Activated CD8-positive, alpha-beta memory T cell treated with anti-CD3 and anti-CD28 coated beads, Interleukin-2, amount 50 U/mL, for 1 hour (primary cell): ENCODE results near the gene OCIAD1.
"Not testable (repeated sequence)": the region's sequence is repeated elsewhere in the genome, so short reads cannot be mapped to it uniquely, and the experiment has no call there.

Experiments used
- DNase-seq: peaks from one replicate; pipeline ENCODE4 v3.0.0-alpha.2; 2020; ENCODE audit errors: extremely low read depth

OCIAD1 gene

DNA sequence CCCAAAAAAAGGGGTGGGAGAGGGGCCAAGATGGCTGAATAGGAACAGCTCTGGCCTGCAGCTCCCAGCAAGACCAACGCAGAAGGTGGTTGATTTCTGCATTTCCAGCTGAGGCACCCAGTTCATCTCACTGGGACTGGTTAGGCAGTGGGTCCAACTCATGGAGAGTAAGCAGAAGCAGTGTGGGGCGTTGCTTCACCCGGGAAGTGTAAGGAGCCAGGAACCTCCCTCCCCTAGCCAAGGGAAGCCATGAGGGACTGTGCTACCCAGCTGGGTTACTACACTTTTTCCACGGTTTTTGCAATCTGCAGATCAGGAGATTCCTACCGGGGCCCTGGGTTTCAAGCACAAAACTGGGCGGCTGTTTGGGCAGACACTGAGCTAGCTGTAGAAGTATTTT lies 13.9 kb upstream of the OCIAD1 start:
- DNase-seq = no peak

DNA sequence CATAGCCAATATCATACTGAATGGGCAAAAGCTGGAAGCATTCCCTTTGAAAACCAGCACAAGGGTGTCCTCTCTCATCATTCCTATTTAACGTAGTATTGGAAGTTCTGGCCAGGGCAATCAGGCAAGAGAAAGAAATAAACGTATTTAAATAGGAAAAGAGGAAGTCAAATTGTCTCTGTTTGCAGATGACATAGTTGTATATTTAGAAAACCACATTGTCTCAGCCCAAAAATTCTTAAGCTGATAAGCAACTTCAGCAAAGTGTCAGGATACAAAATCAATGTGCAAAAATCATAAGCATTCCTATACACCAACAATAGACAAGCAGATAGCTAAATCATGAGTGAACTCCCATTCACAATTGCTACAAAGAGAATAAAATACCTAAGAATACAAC lies 9.5 kb upstream of the OCIAD1 start:
- DNase-seq = not testable (repeated sequence)

DNA sequence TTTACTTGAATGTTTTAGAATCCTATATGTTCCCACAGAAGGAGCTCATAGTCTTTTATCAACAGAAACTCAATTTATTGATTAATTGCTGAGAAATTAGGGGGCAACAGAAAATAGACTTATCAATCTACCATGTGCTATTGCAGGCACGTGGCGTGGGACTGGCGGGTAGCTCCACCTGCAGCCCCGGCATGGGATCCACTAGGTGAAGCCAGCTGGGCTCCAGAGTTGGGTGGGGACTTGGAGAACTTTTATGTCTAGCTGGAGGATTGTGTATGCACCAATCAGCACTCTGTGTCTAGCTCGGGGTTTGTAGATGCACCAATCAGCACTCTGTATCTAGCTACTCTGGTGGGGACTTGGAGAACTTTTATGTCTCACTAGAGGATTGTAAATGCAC lies 3.3 kb upstream of the OCIAD1 start:
- DNase-seq = no peak

DNA sequence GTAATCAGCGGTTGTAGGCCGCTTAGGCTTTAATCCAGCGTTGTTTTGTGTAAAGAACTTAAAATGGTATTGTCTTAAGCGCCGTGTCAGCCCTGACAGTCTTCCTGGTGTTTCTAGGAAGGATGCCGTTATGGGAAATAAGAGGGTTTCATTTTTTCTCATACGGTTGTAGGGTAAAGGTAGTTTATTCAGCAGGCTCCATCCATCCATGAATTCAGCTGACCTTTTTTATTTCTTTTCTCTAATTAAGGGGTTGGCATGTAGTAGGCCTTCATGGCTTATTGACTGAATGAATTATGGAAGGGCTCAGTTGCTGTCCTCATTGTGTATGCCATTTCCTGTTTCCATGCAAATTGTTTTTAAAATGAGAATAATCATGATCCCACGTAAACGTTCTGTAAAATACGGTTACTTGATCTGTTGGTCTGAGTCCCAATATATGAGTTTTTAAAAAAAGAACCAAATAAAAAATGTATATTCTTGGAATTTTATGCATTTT lies 693 bp downstream of the OCIAD1 start:
- DNase-seq = no peak

DNA sequence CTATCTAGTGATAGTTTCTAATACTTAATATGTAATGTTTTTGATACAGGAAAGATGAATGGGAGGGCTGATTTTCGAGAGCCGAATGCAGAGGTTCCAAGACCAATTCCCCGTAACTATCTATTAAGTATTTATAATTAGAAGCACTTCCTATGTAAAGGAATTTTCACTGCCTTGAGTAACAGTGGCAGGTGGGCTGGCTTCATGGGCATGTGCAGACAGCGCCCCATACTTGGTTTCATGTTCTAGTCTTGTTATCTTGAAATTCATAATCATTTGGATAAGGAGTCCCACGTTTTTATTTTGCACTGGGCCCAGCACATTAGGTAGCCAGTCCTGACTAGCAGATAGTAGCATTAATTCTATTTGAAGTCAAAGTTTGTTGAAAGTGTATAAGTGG lies 1.7 kb downstream of the OCIAD1 start:
- DNase-seq = no peak

DNA sequence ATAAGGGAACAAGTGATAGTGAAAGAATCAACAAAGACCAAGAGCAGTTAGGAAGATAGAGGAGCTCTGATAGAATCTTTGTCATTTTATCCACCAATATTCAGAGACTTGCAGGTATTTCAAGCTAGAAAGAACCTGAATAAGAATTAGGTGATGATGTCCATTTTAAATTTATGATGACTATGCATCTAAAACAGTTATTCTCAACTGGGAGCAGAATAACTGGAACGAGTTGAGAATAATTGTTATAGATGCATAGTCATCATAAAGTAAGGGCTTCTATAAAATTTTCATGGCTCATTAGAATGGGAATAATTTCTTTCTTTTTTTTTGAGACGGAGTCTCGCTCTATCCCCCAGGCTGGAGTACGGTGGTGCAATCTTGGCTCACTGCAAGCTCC lies 5.8 kb downstream of the OCIAD1 start:
- DNase-seq = no peak

DNA sequence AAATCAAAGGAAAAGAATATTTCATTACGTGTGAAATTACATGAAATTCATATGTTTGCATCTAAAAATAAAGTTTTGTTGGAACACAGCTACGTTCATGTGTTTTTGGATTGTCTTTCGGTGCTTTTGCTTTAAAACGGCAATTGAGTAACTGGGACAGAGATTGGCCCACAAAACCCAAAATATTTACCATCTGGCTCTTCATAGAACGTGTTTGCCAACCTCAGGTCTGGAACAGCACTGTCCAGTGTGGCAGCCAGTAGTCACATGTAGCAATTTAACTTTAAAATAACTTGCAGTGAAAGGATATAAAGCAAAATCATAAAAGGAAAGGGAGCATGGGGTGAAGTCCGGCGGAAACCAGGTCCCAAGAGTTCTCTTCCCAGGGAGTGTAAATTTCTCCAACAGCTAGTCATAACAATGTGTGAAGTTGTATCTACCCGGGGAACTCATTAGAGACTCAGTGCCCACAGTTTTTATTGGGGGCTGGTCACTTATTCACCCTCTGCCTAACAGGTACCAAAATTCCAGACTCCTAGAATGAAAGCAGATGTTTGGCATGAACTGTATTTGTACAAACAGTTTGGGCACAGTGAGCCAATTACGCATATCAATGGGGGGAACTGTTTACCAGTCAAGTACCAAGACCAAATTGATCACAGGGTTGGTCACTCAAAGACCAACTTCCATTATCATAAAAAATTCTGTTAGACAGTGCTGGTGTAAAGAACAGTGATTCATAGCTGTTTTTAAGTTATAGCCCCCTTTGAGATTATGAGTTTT lies 10.3 kb downstream of the OCIAD1 start:
- no peak for DNase-seq

DNA sequence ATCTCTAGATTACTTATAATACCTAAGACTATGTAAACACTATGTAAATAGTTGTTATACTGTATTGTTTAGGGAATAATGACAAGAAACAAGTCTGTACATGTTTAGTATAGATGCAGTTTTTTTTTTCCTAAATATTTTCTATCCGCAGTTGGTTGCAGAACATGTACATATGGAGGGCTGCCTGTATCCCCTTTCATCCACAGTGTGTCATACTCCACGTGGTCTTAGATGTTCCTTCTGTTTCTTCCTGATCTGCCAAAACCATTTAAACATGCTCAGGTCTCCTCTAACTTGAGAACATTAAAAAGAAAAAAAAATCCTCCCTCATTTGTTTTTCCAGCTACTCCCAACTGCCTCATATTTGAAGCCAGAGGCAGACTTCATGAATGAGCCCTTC lies 14.0 kb downstream of the OCIAD1 start:
- no peak for DNase-seq

DNA sequence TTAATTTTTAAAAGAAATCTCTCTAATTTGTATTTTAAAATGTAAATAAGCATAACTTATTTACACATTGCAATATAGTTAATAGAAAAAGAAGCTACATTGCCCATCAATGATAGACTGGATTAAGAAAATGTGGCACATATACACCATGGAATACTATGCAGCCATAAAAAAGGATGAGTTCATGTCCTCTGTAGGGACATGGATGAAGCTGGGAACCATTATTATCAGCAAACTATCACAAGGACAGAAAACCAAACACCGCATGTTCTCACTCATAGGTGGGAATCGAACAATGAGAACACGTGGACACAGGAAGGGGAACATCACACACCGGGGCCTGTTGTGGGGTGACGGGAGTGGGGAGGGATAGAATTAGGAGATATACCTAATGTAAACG lies 17.9 kb downstream of the OCIAD1 start:
- DNase-seq = not testable (repeated sequence)

DNA sequence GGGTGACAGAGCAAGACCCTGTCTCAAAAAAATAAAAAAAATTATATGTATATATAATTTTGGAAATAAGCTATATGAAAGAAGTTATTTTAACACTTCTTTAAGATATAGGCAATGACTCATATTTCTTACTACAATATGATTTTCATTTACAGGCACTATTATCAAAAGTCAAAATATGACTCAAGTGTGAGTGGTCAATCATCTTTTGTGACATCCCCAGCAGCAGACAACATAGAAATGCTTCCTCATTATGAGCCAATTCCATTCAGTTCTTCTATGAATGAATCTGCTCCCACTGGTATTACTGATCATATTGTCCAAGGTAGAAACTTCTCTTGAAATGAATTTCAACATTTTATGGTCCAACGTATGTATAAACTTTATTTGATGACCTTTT lies 20.8 kb downstream of the OCIAD1 start:
- no peak for DNase-seq

DNA sequence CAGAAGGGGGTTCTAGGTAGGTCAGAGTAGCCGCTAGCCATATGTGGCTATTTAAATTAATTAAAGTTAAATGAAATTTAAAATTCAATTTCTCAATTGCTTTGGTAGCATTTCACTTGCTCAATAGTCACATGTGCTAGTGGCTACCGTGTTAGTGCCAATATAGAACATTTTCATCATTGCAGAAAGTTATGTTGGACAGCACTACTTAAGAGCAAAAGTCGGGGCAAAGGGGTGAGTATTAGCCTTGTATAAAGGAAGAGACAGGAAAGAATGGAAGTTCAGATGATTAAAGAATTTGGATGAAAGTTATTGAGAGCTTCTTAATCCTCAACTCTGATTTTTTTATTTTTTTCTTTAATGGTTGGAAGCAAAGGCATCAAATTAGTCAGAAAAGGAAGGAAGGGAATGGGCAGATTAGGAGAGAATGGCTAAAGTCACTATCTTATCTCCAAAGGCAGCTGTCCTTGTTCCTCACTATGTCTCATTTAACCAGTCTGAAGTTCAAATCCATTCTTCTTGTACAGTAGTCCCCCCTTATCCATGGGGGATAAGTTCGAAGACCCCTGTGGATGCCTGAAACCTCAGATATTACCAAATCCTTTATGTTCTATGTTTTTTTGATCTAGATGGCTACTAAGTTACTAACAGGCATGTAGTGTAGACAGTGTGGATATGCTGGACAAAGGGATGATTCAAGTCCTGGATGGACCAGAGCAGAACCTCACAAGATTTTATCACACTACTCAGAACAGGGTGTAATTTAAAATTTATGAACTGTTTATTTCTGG lies 22.9 kb downstream of the OCIAD1 start:
- no peak for DNase-seq

DNA sequence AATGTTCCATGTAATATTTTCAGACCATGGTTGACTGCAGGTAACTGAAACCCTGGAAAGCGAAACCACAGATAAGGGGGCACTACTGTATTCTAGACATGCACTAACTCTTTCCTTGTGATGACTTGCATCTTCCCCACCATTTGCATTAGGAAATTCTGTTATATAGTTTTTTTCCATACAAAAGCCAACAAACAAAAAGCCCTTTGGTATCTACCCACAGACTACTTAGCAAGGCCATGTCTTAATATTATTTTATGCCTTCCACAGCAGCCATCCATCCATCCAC lies 23.5 kb downstream of the OCIAD1 start:
- no peak for DNase-seq

DNA sequence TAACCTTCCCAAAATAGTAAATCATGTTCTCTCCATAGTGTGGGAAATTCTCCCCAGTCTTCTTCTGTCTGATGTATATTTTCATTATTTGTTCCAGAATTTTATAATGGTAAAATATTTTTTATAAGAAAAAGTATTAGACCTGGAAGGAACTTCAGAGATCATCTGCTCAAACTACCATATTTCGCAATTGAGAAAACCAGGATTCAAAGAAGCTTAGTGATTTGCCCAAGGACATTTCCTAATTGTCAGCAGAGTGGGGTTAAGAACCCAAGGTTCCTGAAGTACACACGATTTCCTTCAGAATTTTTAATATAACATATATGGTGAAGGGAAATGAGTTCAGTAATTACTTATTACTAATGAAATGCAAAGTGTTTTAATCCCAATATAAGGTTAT lies 24.1 kb downstream of the OCIAD1 start:
- DNase-seq = no peak

DNA sequence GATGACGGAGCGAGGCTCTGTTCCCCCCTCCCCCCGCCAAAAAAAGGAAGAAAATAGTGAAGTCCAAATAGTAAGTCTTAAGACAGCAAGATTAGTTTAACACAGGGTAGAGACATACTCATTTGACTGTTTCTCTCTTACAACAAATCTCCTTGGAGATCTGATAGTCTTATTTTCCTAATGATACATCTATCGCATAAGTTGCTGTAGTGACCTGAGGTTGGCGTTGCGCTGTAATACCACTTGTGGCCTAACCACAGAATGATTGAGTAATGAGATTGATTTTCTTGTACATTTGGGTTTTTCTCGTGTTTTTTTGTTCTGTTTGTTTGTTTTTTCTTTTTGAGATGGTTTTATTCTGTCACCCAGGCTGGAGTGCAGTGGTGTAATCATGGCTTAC lies 27.2 kb downstream of the OCIAD1 start:
- DNase-seq = no peak

DNA sequence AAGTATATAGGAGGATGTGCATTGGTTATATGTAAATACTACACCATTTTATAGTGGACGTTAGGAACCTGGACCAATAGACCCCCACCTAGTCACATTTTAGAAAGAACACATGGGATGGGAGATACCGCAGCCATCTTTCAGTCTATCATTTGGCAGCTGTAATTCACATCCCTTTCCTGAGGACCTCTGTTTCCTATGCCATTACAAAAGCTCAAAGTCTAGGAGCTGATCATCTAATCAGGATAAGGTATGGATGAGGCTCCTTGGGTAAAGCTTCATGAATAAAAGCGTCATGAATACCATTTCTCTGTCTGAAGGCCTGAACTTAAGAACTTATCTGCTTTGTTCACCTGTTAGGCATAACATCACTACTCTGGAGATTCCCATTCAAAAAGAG lies 31.1 kb downstream of the OCIAD1 start:
- no peak for DNase-seq

DNA sequence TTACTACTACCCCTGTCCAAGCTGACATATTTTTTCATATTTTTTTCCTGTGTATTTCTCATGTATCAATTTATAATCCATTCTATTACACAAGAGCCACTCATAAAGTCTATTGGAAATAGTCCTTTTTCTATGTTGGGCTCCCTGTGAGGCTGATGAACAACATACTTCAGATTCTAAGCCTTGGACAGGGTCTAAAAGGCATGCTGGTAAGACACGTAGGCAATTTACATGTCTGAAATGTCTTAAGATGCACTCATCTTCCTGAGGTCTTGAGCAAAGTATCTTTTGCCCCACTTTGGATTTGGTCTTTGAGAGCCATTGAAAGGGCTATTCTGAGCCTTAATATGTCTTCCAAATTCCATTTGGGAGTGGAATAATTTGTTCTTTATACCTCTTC lies 31.8 kb downstream of the OCIAD1 start:
- DNase-seq = no peak

DNA sequence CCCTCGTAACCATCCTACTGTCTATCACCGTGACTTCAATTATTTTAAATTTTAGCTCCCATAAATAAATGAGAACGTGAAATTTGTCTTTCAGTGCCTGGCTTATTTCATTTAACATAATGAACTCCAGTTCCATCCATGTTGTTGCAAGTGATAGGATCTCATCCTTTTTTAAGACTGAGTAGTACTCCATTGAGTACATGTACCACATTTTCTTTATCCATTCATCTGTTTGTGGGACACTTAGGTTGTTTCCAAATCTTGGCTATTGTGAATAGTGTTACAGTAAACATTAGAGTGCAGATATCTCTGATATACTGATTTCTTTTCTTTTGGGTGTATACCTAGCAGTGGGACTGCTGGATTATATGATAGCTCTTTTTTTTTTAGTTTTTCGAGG lies 32.8 kb downstream of the OCIAD1 start:
- no peak for DNase-seq

DNA sequence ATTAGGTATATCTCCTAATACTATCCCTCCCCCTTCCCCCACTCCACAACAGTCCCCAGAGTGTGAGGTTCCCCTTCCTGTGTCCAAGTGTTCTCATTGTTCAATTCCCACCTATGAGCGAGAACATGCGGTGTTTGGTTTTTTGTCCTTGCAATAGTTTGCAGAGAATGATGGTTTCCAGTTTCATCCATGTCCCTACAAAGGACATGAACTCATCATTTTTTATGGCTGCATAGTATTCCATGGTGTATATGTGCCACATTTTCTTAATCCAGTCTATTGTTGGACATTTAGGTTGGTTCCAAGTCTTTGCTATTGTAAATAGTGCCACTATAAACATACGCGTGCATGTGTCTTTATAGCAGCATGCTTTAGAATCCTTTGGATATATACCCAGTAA lies 33.8 kb downstream of the OCIAD1 start:
- not testable (repeated sequence) for DNase-seq

DNA sequence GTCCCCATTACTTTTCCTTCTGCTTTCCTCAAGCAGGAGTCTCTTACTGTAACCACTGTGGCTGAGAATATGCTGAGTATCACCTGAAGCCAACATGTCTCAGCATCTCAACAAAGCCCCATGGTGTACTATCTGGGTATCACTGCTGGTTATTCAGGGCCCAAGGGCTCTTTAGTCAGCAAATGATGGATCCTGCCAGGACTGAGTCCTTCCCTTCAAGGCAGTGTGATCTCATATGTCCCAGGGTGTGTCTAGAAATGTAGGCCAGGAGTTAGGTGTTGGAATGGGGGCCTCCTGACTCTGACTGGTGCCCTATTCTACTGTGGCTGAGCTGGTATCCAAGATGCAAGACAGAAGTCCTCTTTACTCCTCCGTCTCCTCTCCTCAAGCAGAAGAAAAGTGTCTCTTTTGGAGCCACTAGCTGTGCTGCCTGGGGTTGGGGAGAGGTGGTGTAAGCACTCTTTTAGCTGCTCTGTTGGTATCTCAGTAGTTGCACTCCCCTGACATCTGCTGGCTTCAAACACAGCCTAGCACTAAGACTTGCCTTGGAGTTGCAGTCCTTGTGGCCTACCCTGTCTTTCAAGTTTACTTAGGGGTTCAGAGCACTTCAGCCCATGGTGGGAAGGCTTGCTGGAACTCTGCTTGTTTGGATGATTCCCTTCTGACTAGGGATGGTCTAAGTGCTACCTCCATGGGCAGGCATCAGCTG lies 47.1 kb downstream of the OCIAD1 start:
- DNase-seq = no peak

DNA sequence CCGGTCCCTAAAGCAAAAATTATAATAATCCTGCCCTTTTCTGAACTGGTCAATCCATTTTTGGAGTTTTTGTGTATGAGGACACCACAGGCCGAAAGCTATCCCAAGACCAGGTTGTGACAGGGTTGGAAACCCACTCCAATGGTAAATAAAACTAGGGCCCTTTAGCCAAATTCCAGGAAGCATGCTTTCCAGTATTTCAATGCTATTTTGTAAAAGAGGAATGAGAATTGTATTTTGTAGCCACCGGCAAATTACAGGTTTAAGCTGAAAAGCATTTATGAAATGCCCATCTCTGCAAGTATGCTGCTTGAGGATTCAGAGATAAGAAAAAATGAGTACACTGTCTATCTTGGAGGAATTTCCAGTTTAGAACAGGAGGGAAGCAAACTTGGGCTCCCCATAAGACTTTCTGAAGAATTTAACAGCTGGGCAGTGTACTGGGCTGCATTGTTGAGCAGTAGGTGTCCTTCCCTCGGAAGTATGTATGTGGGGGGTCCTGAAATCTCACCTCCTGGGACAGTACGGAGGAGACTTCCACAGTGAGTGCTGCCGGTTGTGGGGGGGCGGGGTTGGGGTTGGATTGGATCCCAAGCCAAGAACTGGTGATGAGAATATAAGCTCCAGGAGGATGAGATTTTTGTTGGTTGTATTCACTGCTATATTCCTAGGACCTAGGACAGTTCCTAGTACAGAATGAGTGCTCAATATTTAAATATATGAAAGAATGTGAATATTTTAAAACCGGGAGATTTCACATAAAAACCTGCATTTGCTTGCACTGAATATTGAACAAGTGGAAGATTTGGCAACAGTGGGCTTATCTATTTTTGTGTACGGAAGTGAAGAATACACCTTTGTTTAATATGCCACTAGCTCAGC lies 48.9 kb downstream of the OCIAD1 start:
- DNase-seq = no peak

DNA sequence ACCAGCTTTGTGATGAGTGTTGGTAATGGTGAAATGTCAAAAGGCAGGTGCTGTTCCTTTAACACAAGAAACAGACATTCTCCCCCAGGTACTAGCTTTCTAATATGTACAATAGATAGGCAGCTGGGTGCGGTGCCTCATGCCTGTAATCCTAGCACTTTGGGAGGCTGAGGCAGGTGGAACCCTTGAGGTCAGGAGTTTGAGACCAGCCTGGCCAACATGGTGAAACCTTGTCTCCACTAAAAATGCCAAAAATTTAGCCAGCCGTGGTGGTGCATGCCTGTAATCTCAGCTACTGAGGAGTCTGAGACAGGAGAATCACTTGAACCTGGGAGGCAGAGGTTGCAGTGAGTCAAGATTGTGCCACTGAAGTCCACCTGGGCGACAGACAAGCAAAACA lies 50.8 kb downstream of the OCIAD1 start:
- not testable (repeated sequence) for DNase-seq

DNA sequence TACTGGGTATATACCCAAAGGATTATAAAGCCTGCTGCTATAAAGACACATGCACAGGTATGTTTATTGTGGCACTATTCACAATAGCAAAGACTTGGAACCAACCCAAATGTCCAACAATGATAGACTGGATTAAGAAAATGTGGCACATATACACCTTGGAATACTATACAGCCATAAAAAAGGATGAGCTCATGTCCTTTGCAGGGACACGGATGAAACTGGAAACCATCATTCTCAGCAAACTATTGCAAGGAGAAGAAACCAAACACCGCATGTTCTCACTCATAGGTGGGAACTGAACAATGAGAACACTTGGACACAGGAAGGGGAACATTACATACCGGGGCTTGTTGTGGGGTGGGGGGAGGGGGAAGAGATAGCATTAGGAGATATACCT lies 58.9 kb downstream of the OCIAD1 start:
- DNase-seq = not testable (repeated sequence)
